Neural cell (in vitro differentiated cells): Measurements from ENCODE around the gene NACC1. TPM values are rescaled to one million over a fixed set of nuclear protein-coding genes. Genes with fewer than 3 reads are reported as not detected.

Experiments
- H2AFZ ChIP-seq: fragments of 200-600, 300-800 bp; sonication (generic), shearing (Covaris generic); 2 replicates; pipeline ENCODE4 v1.6.0; 2014; ENCODE audit warnings: low read depth, mild to moderate bottlenecking, antibody characterized with exemption, low read length, moderate library complexity
- H3F3A ChIP-seq: fragments of 200-600 bp; shearing (Covaris generic); 2 replicates; pipeline ENCODE4 v1.6.1; 2016; ENCODE audit warnings: mild to moderate bottlenecking, moderate library complexity, mixed read lengths, antibody characterized with exemption, low read length; ENCODE audit not compliant: insufficient read depth, poor library complexity, severe bottlenecking
- H3K27ac ChIP-seq: fragments of 200-600, 300-800 bp; sonication (generic), shearing (Covaris generic); 2 replicates; pipeline ENCODE4 v1.5.1; 2014; ENCODE audit warnings: mild to moderate bottlenecking, low read length, moderate library complexity
- H3K27me3 ChIP-seq: fragments of 300-800, 200-600 bp; sonication (generic), shearing (Covaris generic); 2 replicates; pipeline ENCODE4 v1.6.0; 2014; ENCODE audit warnings: mild to moderate bottlenecking, low read depth, low read length, moderate library complexity; ENCODE audit not compliant: insufficient read depth
- H3K36me3 ChIP-seq: fragments of 300-800, 200-600 bp; sonication (generic), shearing (Covaris generic); 2 replicates; pipeline ENCODE4 v1.5.1; 2014; ENCODE audit warnings: mild to moderate bottlenecking, antibody characterized with exemption, low read length, moderate library complexity; ENCODE audit not compliant: insufficient read depth
- H3K4me2 ChIP-seq: fragments of 300-800, 200-600 bp; sonication (generic), shearing (Covaris generic); 2 replicates; pipeline ENCODE4 v1.6.0; 2014; ENCODE audit warnings: mild to moderate bottlenecking, low read length
- H3K4me3 ChIP-seq: fragments of 300-800, 200-600 bp; sonication (generic), shearing (Covaris generic); 2 replicates; pipeline ENCODE4 v1.5.1; 2014; ENCODE audit warnings: mild to moderate bottlenecking, low read length, moderate library complexity
- H3K79me2 ChIP-seq: fragments of 200-600 bp; shearing (Covaris generic); replicated peaks from 2 replicates; pipeline ENCODE4 v1.6.0; 2014; ENCODE audit warnings: mild to moderate bottlenecking, low read length, moderate library complexity; ENCODE audit not compliant: insufficient read depth
- H3K9ac ChIP-seq: fragments of 300-800, 200-600 bp; sonication (generic), shearing (Covaris generic); 2 replicates; pipeline ENCODE4 v1.6.1; 2016; ENCODE audit warnings: mild to moderate bottlenecking, low read length, mixed read lengths
- H3K9me2 ChIP-seq: fragments of 200-600 bp; shearing (Covaris generic); 2 replicates; pipeline ENCODE4 v1.6.1; 2016; ENCODE audit warnings: mild to moderate bottlenecking, low read length, mixed read lengths; ENCODE audit not compliant: insufficient read depth
- H3K9me3 ChIP-seq: fragments of 200-600, 300-800 bp; sonication (generic), shearing (Covaris generic); 2 replicates; pipeline ENCODE4 v1.6.1; 2016; ENCODE audit warnings: mild to moderate bottlenecking, mixed run types, low read length, moderate library complexity, mixed read lengths
- H4K20me1 ChIP-seq: fragments of 200-600 bp; shearing (Covaris generic); 2 replicates; pipeline ENCODE4 v1.6.1; 2016; ENCODE audit warnings: mild to moderate bottlenecking, mixed run types; ENCODE audit not compliant: insufficient read depth
- EP300 ChIP-seq: fragments of 450-650 bp; conservative IDR thresholded peaks from 2 replicates; pipeline ENCODE4 v1.6.1; 2014; ENCODE audit warnings: antibody characterized with exemption, mild to moderate bottlenecking, moderate library complexity; ENCODE audit not compliant: poor library complexity, severe bottlenecking
- EZH2 ChIP-seq: fragments of 200-600, 300-800 bp; shearing (Covaris generic), sonication (generic); IDR thresholded peaks from 2 replicates; pipeline ENCODE4 v1.6.1; 2014; ENCODE audit warnings: antibody characterized with exemption, low read length, borderline replicate concordance, mild to moderate bottlenecking; ENCODE audit not compliant: insufficient read depth, poor library complexity, severe bottlenecking
- MXI1 ChIP-seq: fragments of 450-650 bp; conservative IDR thresholded peaks from 2 replicates; pipeline ENCODE4 v1.6.1; 2014; ENCODE audit warnings: antibody characterized with exemption, mild to moderate bottlenecking; ENCODE audit not compliant: poor library complexity, severe bottlenecking
- POLR2AphosphoS5 ChIP-seq: IDR thresholded peaks from 2 replicates; pipeline ENCODE4 v1.6.1; 2012
- RAD21 ChIP-seq: fragments of 450-650 bp; conservative IDR thresholded peaks from 2 replicates; pipeline ENCODE4 v1.6.1; 2014; ENCODE audit warnings: antibody characterized with exemption, mild to moderate bottlenecking, moderate library complexity
- SMC3 ChIP-seq: fragments of 450-650 bp; conservative IDR thresholded peaks from 2 replicates; pipeline ENCODE4 v1.6.1; 2014; ENCODE audit warnings: antibody characterized with exemption, mild to moderate bottlenecking, moderate library complexity; ENCODE audit not compliant: poor library complexity
- TAF1 ChIP-seq: IDR thresholded peaks from 2 replicates; pipeline ENCODE4 v1.6.1; 2012; ENCODE audit warnings: low read depth
- polyA plus RNA-seq: library from polyadenylated mRNA; depleted of rRNA; stranded (reverse); fragments of >200 nt; gene quantifications from 2 replicates; pipeline ENCODE4 v1.2.3, GENCODE V29; 2014
- TF ChIP-seq, protein P1 (sequence below): fragments of 450-650 bp; IDR thresholded peaks from 2 replicates; pipeline ENCODE4 v1.5.1; 2014; ENCODE audit warnings: antibody characterized with exemption, mild to moderate bottlenecking, moderate library complexity; ENCODE audit not compliant: poor library complexity, severe bottlenecking
- TF ChIP-seq, protein P2 (sequence below): IDR thresholded peaks from 2 replicates; pipeline ENCODE4 v1.6.1; 2012; ENCODE audit warnings: borderline replicate concordance

NACC1 gene
- polyA plus RNA-seq, 1 donor from 2014 or later = 16.1 TPM

DNA sequence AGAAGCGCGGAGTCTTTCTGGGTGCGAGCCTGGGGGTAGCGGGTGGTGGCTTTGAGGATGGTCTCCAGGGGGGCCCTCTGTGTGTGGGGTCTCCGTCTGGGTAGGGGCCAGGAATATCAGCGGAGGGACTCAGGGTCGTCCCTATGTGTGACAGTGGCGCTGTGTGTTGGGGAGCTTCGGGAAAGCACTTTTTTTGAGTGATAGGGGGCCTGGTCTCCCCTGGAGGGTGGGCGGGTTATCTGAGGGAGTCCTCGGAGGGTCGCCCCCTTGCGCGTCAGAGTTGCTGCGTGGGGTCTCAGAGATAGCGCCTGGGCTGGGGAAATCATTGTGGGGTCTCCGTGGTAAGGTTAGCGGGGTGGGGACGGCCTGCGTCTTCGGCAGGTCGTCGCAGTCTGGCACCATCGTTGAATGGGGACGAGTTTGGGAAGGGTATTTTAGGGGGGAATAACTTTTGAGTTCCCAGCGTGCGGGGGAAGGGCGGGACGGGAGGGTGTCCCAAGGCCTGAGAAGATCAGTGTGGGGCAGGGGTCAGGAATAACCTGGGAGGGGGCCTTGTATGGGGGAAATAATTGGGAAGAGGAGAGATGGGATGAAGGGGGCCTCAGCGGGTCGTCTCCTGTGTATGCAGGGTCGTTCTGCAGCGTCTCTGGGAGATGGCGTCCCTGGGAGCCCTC lies 33.0 kb downstream of the NACC1 start:
- no peak for TF ChIP-seq MXI1
- no peak for TF ChIP-seq EP300
- TF ChIP-seq EZH2 = no peak
- TF ChIP-seq, protein P1, sequence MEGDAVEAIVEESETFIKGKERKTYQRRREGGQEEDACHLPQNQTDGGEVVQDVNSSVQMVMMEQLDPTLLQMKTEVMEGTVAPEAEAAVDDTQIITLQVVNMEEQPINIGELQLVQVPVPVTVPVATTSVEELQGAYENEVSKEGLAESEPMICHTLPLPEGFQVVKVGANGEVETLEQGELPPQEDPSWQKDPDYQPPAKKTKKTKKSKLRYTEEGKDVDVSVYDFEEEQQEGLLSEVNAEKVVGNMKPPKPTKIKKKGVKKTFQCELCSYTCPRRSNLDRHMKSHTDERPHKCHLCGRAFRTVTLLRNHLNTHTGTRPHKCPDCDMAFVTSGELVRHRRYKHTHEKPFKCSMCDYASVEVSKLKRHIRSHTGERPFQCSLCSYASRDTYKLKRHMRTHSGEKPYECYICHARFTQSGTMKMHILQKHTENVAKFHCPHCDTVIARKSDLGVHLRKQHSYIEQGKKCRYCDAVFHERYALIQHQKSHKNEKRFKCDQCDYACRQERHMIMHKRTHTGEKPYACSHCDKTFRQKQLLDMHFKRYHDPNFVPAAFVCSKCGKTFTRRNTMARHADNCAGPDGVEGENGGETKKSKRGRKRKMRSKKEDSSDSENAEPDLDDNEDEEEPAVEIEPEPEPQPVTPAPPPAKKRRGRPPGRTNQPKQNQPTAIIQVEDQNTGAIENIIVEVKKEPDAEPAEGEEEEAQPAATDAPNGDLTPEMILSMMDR = no peak
- TF ChIP-seq POLR2AphosphoS5 = no peak
- TF ChIP-seq TAF1 = no peak
- no peak for TF ChIP-seq RAD21
- TF ChIP-seq, protein P2, sequence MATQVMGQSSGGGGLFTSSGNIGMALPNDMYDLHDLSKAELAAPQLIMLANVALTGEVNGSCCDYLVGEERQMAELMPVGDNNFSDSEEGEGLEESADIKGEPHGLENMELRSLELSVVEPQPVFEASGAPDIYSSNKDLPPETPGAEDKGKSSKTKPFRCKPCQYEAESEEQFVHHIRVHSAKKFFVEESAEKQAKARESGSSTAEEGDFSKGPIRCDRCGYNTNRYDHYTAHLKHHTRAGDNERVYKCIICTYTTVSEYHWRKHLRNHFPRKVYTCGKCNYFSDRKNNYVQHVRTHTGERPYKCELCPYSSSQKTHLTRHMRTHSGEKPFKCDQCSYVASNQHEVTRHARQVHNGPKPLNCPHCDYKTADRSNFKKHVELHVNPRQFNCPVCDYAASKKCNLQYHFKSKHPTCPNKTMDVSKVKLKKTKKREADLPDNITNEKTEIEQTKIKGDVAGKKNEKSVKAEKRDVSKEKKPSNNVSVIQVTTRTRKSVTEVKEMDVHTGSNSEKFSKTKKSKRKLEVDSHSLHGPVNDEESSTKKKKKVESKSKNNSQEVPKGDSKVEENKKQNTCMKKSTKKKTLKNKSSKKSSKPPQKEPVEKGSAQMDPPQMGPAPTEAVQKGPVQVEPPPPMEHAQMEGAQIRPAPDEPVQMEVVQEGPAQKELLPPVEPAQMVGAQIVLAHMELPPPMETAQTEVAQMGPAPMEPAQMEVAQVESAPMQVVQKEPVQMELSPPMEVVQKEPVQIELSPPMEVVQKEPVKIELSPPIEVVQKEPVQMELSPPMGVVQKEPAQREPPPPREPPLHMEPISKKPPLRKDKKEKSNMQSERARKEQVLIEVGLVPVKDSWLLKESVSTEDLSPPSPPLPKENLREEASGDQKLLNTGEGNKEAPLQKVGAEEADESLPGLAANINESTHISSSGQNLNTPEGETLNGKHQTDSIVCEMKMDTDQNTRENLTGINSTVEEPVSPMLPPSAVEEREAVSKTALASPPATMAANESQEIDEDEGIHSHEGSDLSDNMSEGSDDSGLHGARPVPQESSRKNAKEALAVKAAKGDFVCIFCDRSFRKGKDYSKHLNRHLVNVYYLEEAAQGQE = no peak
- TF ChIP-seq SMC3 = no peak
- peak overlapping the region; percentile 96 for H3K27ac ChIP-seq
- H3K9me2 ChIP-seq = no peaks in the 10 kb centered on the region
- H3K4me2 ChIP-seq = peak overlapping the region; percentile 92
- H3K79me2 ChIP-seq = peaks cover 4% of the 10 kb centered on the region
- no peaks in the 10 kb centered on the region for H3F3A ChIP-seq
- peak overlapping the region; percentile 92 for H3K9ac ChIP-seq
- peak overlapping the region; percentile 88 for H2AFZ ChIP-seq
- H3K4me3 ChIP-seq = peak overlapping the region; percentile 97
- H3K27me3 ChIP-seq = peaks cover 16% of the 10 kb centered on the region
- H4K20me1 ChIP-seq = no peaks in the 10 kb centered on the region
- no peaks in the 10 kb centered on the region for H3K36me3 ChIP-seq
- no peaks in the 10 kb centered on the region for H3K9me3 ChIP-seq

- H3F3A ChIP-seq = no peaks in the 10 kb centered on the region
- H3K4me3 ChIP-seq = peak overlapping the region; percentile 97
- H3K36me3 ChIP-seq = no peaks in the 10 kb centered on the region
- peak overlapping the region; percentile 96 for H3K27ac ChIP-seq
- no peaks in the 10 kb centered on the region for H3K9me3 ChIP-seq
- peak overlapping the region; percentile 92 for H3K4me2 ChIP-seq
- H4K20me1 ChIP-seq = no peaks in the 10 kb centered on the region
- peak overlapping the region; percentile 92 for H3K9ac ChIP-seq
- peaks cover 4% of the 10 kb centered on the region for H3K79me2 ChIP-seq
- peak overlapping the region; percentile 5 for H2AFZ ChIP-seq
- H3K9me2 ChIP-seq = no peaks in the 10 kb centered on the region
- H3K27me3 ChIP-seq = peaks cover 16% of the 10 kb centered on the region
- peak; percentile 62 for TF ChIP-seq TAF1
- peak; percentile 66 for TF ChIP-seq EP300
- peak; percentile 77 for TF ChIP-seq MXI1
- no peak for TF ChIP-seq SMC3
- TF ChIP-seq RAD21 = no peak
- TF ChIP-seq, protein P1 = peak; percentile 18
- TF ChIP-seq POLR2AphosphoS5 = peak; percentile 83
- TF ChIP-seq EZH2 = no peak
- TF ChIP-seq, protein P2 = peak; percentile 70
Observed at GRCh38 chr19:13151605-13152355, 33.7 kb downstream of the NACC1 start.
